ENCODE measurements around the gene SLC6A17.

SLC6A17 gene

DNA sequence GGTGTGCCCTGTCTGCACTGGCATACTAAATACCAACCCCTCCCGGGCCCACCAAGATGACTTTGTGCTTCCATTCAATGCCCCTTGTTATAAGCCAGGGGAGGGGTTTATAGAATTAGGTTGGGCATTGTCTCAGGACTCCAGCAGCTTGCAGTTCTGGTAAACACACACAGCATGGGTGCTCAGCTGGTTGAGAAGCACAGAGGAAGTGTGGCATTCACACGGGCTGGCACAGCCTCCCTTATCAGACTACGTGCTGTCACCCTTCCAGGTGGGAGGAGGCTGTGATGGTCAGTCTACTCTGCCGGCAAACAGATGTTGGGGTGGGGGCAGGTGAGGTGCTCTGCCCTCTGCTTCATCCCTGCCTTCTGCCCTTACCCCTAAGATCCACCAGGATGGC lies 15.0 kb upstream of the SLC6A17 start:
- H3K27ac ChIP-seq = no peak overlapping the region
- H3K36me3 ChIP-seq = no peaks in the 10 kb centered on the region
- H3K4me1 ChIP-seq (ENCODE audit: control insufficient read depth in 1 of 2, insufficient read depth in 1 of 2, low read depth in 1 of 2, low read length in 1 of 2) = no peaks in the 10 kb centered on the region
- H3K4me3 ChIP-seq (ENCODE audit: low read depth in 1 of 2, low read length in 1 of 2) = no peak overlapping the region
- peaks cover 99% of the 10 kb centered on the region for H3K27me3 ChIP-seq
- H3K9me3 ChIP-seq = no peaks in the 10 kb centered on the region
- TF ChIP-seq CTCF (IDR thresholded peaks at IDR 0.05) = no peak

GRCh38 chr1:110135666-110136065 lies 14.6 kb upstream of the SLC6A17 start:
- Histone ChIP-seq H3K27me3 (peaks cover 98% of the 10 kb centered on the region), H3K36me3 (no peaks in the 10 kb centered on the region), H3K4me3 (ENCODE audit: low read depth in 1 of 2, low read length in 1 of 2) (no peak overlapping the region), H3K4me1 (ENCODE audit: control insufficient read depth in 1 of 2, insufficient read depth in 1 of 2, low read depth in 1 of 2, low read length in 1 of 2) (no peaks in the 10 kb centered on the region), H3K27ac (no peak overlapping the region), H3K9me3 (no peaks in the 10 kb centered on the region)
- no peak for TF ChIP-seq CTCF (IDR thresholded peaks at IDR 0.05)

GRCh38 chr1:110136911-110137310 lies 13.4 kb upstream of the SLC6A17 start:
- Histone ChIP-seq H3K9me3 (no peaks in the 10 kb centered on the region), H3K27me3 (peaks cover 98% of the 10 kb centered on the region), H3K27ac (no peak overlapping the region), H3K36me3 (no peaks in the 10 kb centered on the region), H3K4me1 (ENCODE audit: control insufficient read depth in 1 of 2, insufficient read depth in 1 of 2, low read depth in 1 of 2, low read length in 1 of 2) (no peaks in the 10 kb centered on the region), H3K4me3 (ENCODE audit: low read depth in 1 of 2, low read length in 1 of 2) (no peak overlapping the region)
- TF ChIP-seq CTCF (IDR thresholded peaks at IDR 0.05) = no peak

GRCh38 chr1:110138956-110139355 lies 11.3 kb upstream of the SLC6A17 start:
- no peak for TF ChIP-seq CTCF (IDR thresholded peaks at IDR 0.05)
- peaks cover 97% of the 10 kb centered on the region for H3K27me3 ChIP-seq
- H3K36me3 ChIP-seq = no peaks in the 10 kb centered on the region

DNA sequence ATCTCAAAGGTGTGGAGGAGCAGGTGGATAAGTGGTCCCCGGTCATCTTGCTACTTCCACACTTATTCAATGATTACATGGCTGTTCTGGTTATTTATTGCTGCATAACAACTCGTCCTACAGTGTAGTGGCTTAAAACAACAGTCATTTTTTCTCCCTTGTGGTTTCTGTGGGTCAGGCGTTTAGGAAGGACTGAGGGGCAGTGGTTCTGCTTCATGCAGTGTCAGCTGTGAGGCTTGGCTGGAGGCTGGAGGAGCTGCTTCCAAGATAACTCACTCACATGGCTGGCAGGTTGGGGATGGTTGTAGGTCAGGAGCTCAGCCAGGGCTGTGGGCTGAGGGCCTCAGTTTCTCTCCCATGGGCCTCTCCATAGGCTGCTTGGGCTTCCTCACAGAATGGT lies 5.9 kb upstream of the SLC6A17 start:
- Histone ChIP-seq H3K27me3 (peaks cover 97% of the 10 kb centered on the region), H3K9me3 (no peaks in the 10 kb centered on the region), H3K4me1 (ENCODE audit: control insufficient read depth in 1 of 2, insufficient read depth in 1 of 2, low read depth in 1 of 2, low read length in 1 of 2) (no peaks in the 10 kb centered on the region), H3K4me3 (ENCODE audit: low read depth in 1 of 2, low read length in 1 of 2) (no peak overlapping the region), H3K27ac (no peak overlapping the region), H3K36me3 (no peaks in the 10 kb centered on the region)
- TF ChIP-seq CTCF (IDR thresholded peaks at IDR 0.05) = no peak

More at GRCh38 chr1:110138956-110139355, 11.3 kb upstream of the SLC6A17 start:
- Histone ChIP-seq H3K27ac (no peak overlapping the region), H3K4me3 (ENCODE audit: low read depth in 1 of 2, low read length in 1 of 2) (no peak overlapping the region), H3K4me1 (ENCODE audit: control insufficient read depth in 1 of 2, insufficient read depth in 1 of 2, low read depth in 1 of 2, low read length in 1 of 2) (no peaks in the 10 kb centered on the region), H3K9me3 (no peaks in the 10 kb centered on the region)

DNA sequence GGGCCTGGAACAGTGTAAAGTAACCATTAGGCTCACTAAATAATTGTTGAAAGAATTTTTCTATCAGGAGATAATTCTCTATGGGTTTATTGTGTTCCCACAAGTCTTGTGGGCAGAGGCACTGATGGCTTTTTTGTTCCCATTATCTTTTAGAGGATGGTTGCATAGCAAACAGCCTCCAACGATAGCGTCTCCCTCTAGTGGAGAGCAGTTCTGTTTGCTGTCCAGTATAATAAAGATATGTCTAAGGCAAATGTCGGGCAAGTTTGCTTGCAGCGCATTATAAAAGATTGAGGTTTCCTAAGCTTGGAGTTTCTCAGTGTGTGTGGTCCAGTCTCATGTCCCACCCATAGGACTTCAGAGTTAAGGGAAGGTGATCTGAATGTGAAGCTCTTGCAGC lies 1.3 kb upstream of the SLC6A17 start:
- Histone ChIP-seq H3K27me3 (peaks cover 100% of the 10 kb centered on the region), H3K27ac (no peak overlapping the region)

More for the DNA sequence above, 1.3 kb upstream of the SLC6A17 start:
- Histone ChIP-seq H3K36me3 (no peaks in the 10 kb centered on the region), H3K4me3 (ENCODE audit: low read depth in 1 of 2, low read length in 1 of 2) (no peak overlapping the region), H3K9me3 (no peaks in the 10 kb centered on the region), H3K4me1 (ENCODE audit: control insufficient read depth in 1 of 2, insufficient read depth in 1 of 2, low read depth in 1 of 2, low read length in 1 of 2) (no peaks in the 10 kb centered on the region)
- TF ChIP-seq CTCF (IDR thresholded peaks at IDR 0.05) = no peak
